Fibroblast of mammary gland (primary cell): Measurements from ENCODE around the gene THSD7B.

Experiments used
- DNase-seq: peaks from one replicate; pipeline ENCODE4 v3.0.0-alpha.2; 2010; ENCODE audit warnings: low read depth
- H3K4me3 ChIP-seq: 2 replicates; pipeline ENCODE4 v1.5.1; 2011; ENCODE audit warnings: low read depth, mild to moderate bottlenecking, low read length, moderate library complexity; ENCODE audit not compliant: control insufficient read depth
- TF ChIP-seq, protein P1 (sequence below): conservative IDR thresholded peaks from 2 replicates; pipeline ENCODE4 v1.5.1; 2011; ENCODE audit warnings: low read depth, low read length, inconsistent platforms; ENCODE audit not compliant: control insufficient read depth, insufficient read depth

Gene THSD7B

DNA sequence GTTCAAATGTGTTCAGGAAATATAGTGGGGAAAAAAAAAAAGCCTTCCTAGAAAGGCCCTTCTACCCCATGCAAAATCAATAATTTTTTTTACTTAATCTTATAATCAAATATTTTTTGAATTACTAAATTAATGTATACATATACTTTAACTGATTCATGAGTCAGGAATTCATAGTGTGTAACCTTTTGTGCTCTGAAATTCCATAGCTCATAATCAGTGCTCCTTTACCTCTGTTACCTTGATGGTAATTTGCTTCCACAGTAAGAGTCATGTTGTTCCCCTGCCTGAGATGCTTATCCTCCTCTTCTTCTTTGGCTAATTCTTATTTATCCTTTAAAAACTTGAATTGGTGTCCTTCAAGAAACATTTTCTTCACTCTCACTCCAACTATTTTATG is 414.2 kb downstream of the THSD7B start:
- DNase-seq: no peak
- TF ChIP-seq, protein P1, sequence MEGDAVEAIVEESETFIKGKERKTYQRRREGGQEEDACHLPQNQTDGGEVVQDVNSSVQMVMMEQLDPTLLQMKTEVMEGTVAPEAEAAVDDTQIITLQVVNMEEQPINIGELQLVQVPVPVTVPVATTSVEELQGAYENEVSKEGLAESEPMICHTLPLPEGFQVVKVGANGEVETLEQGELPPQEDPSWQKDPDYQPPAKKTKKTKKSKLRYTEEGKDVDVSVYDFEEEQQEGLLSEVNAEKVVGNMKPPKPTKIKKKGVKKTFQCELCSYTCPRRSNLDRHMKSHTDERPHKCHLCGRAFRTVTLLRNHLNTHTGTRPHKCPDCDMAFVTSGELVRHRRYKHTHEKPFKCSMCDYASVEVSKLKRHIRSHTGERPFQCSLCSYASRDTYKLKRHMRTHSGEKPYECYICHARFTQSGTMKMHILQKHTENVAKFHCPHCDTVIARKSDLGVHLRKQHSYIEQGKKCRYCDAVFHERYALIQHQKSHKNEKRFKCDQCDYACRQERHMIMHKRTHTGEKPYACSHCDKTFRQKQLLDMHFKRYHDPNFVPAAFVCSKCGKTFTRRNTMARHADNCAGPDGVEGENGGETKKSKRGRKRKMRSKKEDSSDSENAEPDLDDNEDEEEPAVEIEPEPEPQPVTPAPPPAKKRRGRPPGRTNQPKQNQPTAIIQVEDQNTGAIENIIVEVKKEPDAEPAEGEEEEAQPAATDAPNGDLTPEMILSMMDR: no peak
- H3K4me3 ChIP-seq: no peak overlapping the region

DNA sequence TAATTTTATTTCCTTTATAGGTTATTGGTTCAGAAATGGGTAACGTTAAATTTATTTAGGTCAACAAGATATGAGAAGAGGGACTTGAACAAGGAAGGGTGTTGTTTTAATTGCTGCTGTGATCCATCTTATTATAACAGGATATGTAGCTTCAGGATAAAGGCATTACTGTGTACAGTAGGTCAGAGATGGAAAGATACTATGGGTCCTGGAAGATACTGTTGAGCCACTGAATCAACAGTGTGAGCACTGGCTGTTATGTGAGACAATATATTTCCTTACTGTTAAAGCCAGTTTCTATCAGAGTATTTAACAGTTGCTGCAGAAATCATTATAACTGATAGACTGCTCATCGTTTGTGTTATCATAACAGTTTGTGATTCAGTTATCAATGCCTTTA is 414.7 kb downstream of the THSD7B start:
- TF ChIP-seq, protein P1: no peak
- no peak for DNase-seq
- no peak overlapping the region for H3K4me3 ChIP-seq

DNA sequence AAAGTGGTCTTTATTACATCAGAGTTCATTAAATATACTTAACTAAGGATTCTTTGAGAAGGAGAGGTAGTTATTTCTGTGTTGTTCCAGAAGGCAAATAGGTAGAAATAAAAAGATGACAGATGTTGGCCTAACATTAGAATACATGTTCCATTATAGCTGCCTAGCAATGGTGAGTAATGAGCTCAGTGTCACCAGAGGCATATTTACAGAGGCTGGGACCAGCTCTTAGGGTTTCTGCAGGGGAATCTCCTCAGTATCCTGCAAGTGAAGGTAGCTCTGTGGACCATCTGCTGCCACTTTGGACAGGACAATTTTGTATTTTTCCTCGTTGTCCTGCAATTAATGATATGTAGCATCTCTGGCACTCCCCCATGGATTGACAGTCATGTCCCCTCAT is 416.0 kb downstream of the THSD7B start:
- DNase-seq: no peak
- TF ChIP-seq, protein P1: no peak
- H3K4me3 ChIP-seq: no peak overlapping the region

DNA sequence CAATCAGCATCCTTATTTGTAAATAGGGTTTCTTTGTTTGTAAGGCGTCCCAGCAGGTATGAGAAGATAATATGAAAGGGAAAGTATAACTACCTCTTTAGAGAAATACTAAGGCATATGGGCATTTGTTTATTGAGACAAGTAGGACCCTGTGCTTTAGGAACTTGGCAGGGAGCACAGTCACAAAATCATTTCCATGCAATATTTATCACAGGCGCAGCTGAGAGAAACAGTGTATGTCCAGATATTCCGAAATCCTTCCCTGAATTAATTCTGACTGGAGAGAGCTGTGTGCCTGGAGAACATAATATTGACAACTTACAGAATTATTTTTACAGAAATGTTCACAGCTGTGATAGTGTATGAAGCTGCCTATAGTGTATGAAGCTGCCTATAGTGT is 416.7 kb downstream of the THSD7B start:
- TF ChIP-seq, protein P1: no peak
- no peak for DNase-seq

DNA sequence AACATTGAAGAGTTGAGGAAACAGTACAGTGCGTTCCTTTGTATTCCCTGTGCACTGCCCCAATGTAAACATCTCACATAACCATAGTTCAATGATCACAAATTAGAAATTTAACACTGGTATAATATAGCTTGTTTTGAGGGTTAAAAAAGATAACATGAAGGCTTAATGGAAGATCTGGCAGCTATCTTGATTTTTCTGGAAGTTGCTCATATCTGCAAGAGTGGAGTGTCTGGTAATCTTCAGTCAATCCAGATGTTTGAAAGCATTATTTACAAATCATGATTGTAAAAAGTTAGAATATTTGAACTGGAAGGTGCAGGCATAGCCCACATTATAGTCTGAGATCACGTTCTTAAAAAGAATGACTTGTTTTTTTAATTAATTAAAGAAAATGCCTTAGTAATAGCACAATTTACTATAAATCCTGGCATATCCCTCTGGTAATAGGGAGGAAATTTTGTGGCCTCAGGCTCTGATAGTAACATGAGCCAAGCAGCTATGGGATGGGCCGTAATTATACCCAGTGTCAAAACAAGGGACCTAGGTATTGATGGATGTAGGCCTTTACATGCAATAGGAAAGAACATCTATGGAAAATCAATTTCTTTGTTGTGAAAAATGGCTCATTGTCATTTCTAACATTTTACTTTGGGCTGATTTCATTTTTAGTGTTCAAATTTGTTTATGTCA is 418.0 kb downstream of the THSD7B start:
- TF ChIP-seq, protein P1: no peak
- DNase-seq: no peak
- H3K4me3 ChIP-seq: no peak overlapping the region

More for the DNA sequence above, 416.7 kb downstream of the THSD7B start:
- no peak overlapping the region for H3K4me3 ChIP-seq

DNA sequence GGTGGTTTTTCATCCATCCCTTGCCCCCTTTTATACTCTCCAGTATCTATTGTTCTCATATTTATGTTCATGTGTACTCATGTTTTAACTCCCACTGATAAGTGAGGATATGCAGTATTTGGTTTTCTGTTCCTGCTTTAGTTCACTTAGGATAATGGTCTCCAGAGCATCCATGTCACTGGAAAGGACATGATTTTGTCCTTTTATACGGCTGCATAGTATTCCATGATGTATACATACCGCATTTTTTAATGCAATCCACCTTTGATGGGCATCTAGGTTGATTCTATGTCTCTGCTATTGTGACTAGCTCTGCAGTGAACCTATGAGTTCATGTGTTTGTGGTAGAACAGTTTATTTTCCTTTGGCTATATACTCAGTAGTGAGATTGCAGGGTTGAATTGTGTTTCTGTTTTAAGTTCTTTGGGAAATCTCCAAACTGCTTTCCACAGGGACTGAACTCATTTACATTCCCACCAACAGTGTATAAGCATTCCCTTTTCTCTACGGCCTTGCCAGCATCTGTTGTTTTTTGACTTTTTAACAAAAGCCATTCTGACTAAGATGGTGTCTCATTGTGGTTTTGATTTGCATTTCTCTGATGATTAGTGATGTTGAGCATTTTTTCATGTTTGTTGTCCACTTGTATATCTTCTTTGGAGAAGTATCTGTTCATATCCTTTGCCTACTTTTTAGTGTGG is 420.2 kb downstream of the THSD7B start:
- TF ChIP-seq, protein P1: no peak
- H3K4me3 ChIP-seq: no peak overlapping the region

More for the DNA sequence above, 420.2 kb downstream of the THSD7B start:
- DNase-seq: peak; percentile 85
